ENCODE results near the gene ELOVL1.

The ELOVL1 gene

GRCh38 chr1:43322506-43322905, 45.3 kb downstream of the ELOVL1 start:
- DNase-seq = no peak

GRCh38 chr1:43321331-43321891, 46.4 kb downstream of the ELOVL1 start:
- no peak for DNase-seq

GRCh38 chr1:43319766-43320165, 48.0 kb downstream of the ELOVL1 start:
- DNase-seq = no peak

- DNase-seq = no peak
These were observed 48.5 kb downstream of the ELOVL1 start for GRCh38 chr1:43319288-43319687.

GRCh38 chr1:43318831-43319230, 49.0 kb downstream of the ELOVL1 start:
- no peak for DNase-seq

- no peak for DNase-seq
These were observed 49.9 kb downstream of the ELOVL1 start for GRCh38 chr1:43317817-43318471.

GRCh38 chr1:43316738-43317520, 50.9 kb downstream of the ELOVL1 start:
- no peak for DNase-seq

- DNase-seq = no peak
These were observed 51.7 kb downstream of the ELOVL1 start for GRCh38 chr1:43315963-43316737.

- no peak for DNase-seq
These were observed 52.3 kb downstream of the ELOVL1 start for GRCh38 chr1:43315481-43315880.

- DNase-seq = no peak
These were observed 53.6 kb downstream of the ELOVL1 start for GRCh38 chr1:43314233-43314632.

- DNase-seq = no peak
These were observed 54.0 kb downstream of the ELOVL1 start for GRCh38 chr1:43313771-43314170.
